ENCODE results near the gene AMD1.

The AMD1 gene

GRCh38 chr6:110849781-110850180 lies 24.8 kb upstream of the AMD1 start:
- TF ChIP-seq CTCF (IDR thresholded peaks at IDR 0.05) = no peak
- Histone ChIP-seq H3K4me3 (no peak overlapping the region), H3K27ac (no peak overlapping the region)
- DNase-seq (ENCODE audit: low spot score) = no peak

- Histone ChIP-seq H3K4me3 (no peak overlapping the region), H3K27ac (no peak overlapping the region)
- TF ChIP-seq CTCF (IDR thresholded peaks at IDR 0.05) = no peak
- DNase-seq (ENCODE audit: low spot score) = no peak
These were observed 21.8 kb upstream of the AMD1 start for GRCh38 chr6:110852773-110853172.

- TF ChIP-seq CTCF (IDR thresholded peaks at IDR 0.05) = no peak
- no peak overlapping the region for H3K27ac ChIP-seq
- no peak overlapping the region for H3K4me3 ChIP-seq
- no peak for DNase-seq (ENCODE audit: low spot score)
These were observed 20.7 kb upstream of the AMD1 start for GRCh38 chr6:110853754-110854477.

- no peak overlapping the region for H3K27ac ChIP-seq
- no peak for DNase-seq (ENCODE audit: low spot score)
- no peak overlapping the region for H3K4me3 ChIP-seq
- no peak for TF ChIP-seq CTCF (IDR thresholded peaks at IDR 0.05)
These were observed 18.3 kb upstream of the AMD1 start for GRCh38 chr6:110856296-110856695.

GRCh38 chr6:110858016-110858415 lies 16.6 kb upstream of the AMD1 start:
- H3K4me3 ChIP-seq = no peak overlapping the region
- no peak for DNase-seq (ENCODE audit: low spot score)
- TF ChIP-seq CTCF (IDR thresholded peaks at IDR 0.05) = no peak

DNA sequence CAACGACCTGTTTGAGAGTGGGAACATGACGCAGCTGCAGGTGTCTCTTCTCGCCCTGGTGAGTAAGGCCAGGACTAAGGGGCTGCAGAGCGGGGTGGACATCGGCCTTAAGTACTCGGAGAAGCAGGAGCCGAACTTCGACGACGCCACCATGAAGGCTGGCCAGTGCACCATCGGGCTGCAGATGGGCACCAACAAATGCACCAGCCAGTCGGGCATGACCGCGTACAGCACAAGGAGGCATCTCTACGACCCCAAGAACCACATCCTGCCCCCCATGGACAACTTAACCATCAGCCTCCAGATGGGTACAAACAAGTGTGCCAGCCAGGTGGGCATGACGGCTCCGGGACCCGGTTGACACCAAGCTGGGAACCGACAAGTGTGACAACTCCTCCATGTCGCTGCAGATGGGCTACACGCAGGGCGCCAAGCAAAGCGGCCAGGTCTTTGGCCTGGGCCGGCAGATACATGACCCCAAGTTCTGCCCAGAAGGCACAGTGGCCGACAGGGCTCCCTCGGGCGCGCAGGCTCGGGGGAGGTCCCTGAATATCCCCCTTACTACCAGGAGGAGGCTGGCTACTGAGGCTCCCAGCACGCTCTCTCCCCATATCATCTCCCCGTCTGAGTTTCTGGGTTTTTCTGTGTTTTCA lies 15.9 kb upstream of the AMD1 start:
- Histone ChIP-seq H3K4me3 (no peak overlapping the region), H3K27ac (no peak overlapping the region)
- no peak for TF ChIP-seq CTCF (IDR thresholded peaks at IDR 0.05)
- no peak for DNase-seq (ENCODE audit: low spot score)

More at GRCh38 chr6:110858016-110858415, 16.6 kb upstream of the AMD1 start:
- no peak overlapping the region for H3K27ac ChIP-seq

- Histone ChIP-seq H3K4me3 (peak overlapping the region; percentile 0), H3K27ac (no peak overlapping the region)
- TF ChIP-seq CTCF (IDR thresholded peaks at IDR 0.05) = no peak
- DNase-seq (ENCODE audit: low spot score) = no peak
These were observed 15.2 kb upstream of the AMD1 start for GRCh38 chr6:110859335-110859792.
